Pancreas (tissue), 10 donors: ENCODE measurements around the gene NUP214. TPM values are rescaled to one million over a fixed set of nuclear protein-coding genes. Genes with fewer than 3 reads are reported as not detected.

Source experiments
- ATAC-seq, 4 donors: fragments of 200-7000 bp; cut with Tn5 transposase; one replicate each; pipeline versions ENCODE4 v1.8.0 to v1.9.1; 2020; ENCODE audit warnings: mild to moderate bottlenecking in 4 of 4, moderate library complexity in 4 of 4
- DNase-seq, 6 donors: peaks; one replicate each; pipeline ENCODE4 v3.0.0-alpha.2; 2020
- FAIRE-seq: peaks from 2 replicates; lab custom pipeline; 2012; peaks lifted over from hg19 to GRCh38; lab: Jason Lieb, UNC
- H3K27ac ChIP-seq, 4 donors: fragments of 200-600 bp; sonication (generic); 1 replicate in 3 of 4; 2 replicates in 1 of 4; pipeline versions ENCODE4 v1.5.0 to v1.8.0; 2020
- H3K27me3 ChIP-seq, 4 donors: fragments of 200-600 bp; one replicate each; pipeline ENCODE4 v1.8.0; 2021
- H3K36me3 ChIP-seq, 3 donors: fragments of 200-600 bp; sonication (generic) in 1 of 3; one replicate each; pipeline versions ENCODE4 v1.5.0 to v1.8.0; 2020 to 2021
- H3K4me1 ChIP-seq, 3 donors: fragments of 200-600 bp; one replicate each; pipeline ENCODE4 v1.8.0; 2021
- H3K4me3 ChIP-seq, 4 donors: fragments of 200-600 bp; sonication (generic) in 2 of 4; one replicate each; pipeline versions ENCODE4 v1.5.0 to v1.8.0; 2020 to 2021
- H3K9me3 ChIP-seq, 4 donors: fragments of 200-600 bp; one replicate each; pipeline ENCODE4 v1.8.0; 2021
- WGBS, 2 donors: extraction: QIAGEN DNeasy Blood & Tissue Kit; methylation state at CpG; one replicate each; pipeline ENCODE4 v1.1.7; 2013; 5-methylcytosine and 5-hydroxymethylcytosine counted together
- intact Hi-C, 3 donors: fragments of 100-400 bp; cut with DNase I; formaldehyde crosslinking; loops; one replicate each; pipeline versions ENCODE4 v1.11.1 to v1.14.2; 2022
- polyA plus RNA-seq, 2 donors: library from polyadenylated mRNA; stranded (reverse); fragments of 200-250 nt; gene quantifications; one replicate each; pipeline ENCODE4 v1.2.3, GENCODE V29; 2013
- total RNA-seq, 6 donors: library from RNA; stranded (reverse); fragmentation: NEBNext Ultra II Directional in 4 of 6; extraction: Animal tissue kit (Norgen Biotek cat#: 25700) in 4 of 6; gene quantifications; one replicate each; pipeline versions ENCODE4 v1.2.1 to v1.2.4, GENCODE V29; 2021 to 2023
- TF ChIP-seq, protein P1 (sequence below), 4 donors: fragments of 200-600 bp; sonication (generic) in 3 of 4; IDR thresholded peaks; one replicate each; pipeline versions ENCODE4 v1.5.0 to v1.8.0; 2021; ENCODE audit warnings: antibody characterized with exemption in 4 of 4
- donor health status: healthy with polysubstance abuse.
- donor health status: DM: no; HTN: no; CAD: no; lungs with moderate emphysema.
- donor health status: DM: no; HTN: no; CAD: no.
- donor health status: control.
- donor health status: control.
- donor health status: Bipolar disorder and iron deficiency.
- donor health status: DM: yes; HTN: yes; CAD: no.
- donor health status: DM: no; HTN: no; CAD: no.
- donor health status: DM: no; HTN: no; CAD: no.
- donor health status: DM: yes; HTN: yes; CAD: no.

The NUP214 gene
- total and polyA plus RNA-seq, 8 donors: 24.3 to 38.3 (median 27.8) TPM

DNA sequence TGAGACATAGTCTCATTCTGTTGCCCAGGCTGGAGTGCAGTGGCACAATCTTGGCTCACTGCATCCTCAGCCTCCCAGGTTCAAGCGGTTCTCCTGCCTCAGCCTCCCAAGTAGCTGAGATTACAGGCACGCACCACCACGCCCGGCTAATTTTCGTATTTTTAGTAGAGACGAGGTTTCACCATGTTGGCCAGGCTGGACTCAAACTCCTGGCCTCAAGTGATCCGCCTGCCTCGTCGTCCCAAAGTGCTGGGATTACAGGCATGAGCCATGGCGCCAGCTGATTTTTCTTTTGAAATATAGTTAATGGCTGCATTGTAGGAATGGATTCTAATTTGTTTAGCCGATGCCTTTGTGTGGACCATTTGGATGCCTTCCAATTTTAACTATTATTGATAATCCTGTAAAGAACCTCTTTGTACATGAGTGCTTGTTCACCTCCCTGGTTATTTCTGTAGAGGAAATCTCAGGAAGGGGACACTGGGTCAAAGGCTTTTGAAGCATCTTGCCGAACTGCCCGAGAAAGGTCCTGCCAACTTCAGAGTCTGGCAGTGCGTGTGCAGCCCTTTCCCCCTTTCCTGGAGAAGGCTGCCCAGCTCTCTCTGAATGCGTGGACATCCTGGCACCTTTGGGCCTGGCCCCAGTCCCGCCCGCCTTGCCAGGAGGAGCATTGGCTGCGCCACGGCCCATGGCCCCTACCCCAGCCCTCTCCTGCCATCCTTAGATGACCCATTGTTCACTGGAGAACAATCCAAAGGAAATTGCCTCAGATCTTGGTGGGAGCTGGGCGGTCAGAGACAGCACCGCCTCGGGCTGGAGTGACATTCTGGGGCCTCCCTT lies 8.9 kb upstream of the NUP214 start:
- FAIRE-seq (no peak), ATAC-seq (no peak), DNase-seq (no peak)
- 81 to 82% methylated on average over 22 of the region's 22 CpGs for WGBS, 2 donors
- TF ChIP-seq, protein P1, sequence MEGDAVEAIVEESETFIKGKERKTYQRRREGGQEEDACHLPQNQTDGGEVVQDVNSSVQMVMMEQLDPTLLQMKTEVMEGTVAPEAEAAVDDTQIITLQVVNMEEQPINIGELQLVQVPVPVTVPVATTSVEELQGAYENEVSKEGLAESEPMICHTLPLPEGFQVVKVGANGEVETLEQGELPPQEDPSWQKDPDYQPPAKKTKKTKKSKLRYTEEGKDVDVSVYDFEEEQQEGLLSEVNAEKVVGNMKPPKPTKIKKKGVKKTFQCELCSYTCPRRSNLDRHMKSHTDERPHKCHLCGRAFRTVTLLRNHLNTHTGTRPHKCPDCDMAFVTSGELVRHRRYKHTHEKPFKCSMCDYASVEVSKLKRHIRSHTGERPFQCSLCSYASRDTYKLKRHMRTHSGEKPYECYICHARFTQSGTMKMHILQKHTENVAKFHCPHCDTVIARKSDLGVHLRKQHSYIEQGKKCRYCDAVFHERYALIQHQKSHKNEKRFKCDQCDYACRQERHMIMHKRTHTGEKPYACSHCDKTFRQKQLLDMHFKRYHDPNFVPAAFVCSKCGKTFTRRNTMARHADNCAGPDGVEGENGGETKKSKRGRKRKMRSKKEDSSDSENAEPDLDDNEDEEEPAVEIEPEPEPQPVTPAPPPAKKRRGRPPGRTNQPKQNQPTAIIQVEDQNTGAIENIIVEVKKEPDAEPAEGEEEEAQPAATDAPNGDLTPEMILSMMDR (IDR thresholded peaks at IDR 0.05): no peak
- H3K9me3 ChIP-seq: no peaks in the 10 kb centered on the region
- H3K4me3 ChIP-seq: no peak overlapping the region
- H3K4me1 ChIP-seq: no peaks in the 10 kb centered on the region
- H3K27ac ChIP-seq: no peak overlapping the region
- H3K36me3 ChIP-seq: no peaks in the 10 kb centered on the region
- intact Hi-C loops: no loop called here
- H3K27me3 ChIP-seq: no peaks in the 10 kb centered on the region

DNA sequence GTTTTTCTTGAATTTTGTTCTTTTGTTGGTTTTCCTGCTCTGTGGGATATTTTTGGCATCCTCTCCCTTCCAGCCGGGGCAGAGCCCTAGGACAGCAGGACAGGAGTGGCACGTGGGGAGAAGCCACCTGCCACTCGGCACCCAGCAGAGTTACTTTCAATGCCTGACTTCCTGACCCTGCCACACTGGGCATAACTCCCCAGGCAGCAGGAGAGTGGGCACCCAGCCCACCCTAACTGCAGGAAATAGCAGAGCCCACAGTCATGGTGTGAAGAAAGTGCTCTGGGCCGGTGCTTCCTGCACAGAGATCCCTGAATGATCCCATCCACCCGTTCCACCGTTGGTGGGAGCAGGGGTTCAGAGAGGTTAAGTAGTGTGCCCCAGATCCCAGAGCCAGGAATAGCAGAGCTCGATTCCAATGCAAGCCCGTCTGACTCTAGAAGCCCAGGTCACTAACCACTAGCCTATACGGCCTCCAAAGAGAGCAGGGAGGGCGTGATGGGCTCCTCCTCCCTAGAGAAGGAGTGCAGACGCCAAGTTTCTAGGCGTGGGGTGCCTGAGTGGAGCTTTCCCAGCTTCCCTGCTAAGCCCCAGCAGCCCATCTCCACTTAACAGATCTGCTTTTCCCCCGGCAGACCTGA lies 8.1 kb upstream of the NUP214 start:
- ATAC-seq: no peak
- WGBS, 2 donors: 66 to 75% methylated on average over 13 of the region's 13 CpGs
- H3K27ac ChIP-seq: no peak overlapping the region

DNA sequence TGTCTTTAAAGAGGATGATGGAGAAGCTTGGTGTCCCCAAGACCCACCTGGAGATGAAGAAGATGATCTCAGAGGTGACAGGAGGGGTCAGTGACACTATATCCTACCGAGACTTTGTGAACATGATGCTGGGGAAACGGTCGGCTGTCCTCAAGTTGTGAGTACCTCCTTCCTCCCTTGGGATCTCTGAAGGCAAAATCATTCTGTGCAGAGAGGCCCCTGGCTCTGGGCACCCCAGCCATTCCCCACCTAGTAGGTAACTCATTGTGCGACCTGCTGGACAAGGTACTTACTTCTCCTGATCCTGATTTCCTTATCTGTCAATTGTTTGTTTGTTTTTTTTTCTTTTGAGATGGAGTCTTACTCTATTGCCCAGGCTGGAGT lies 7.6 kb upstream of the NUP214 start:
- no peak overlapping the region for H3K4me3 ChIP-seq
- 72 to 87% methylated on average over 4 of the region's 4 CpGs for WGBS, 2 donors
- no peaks in the 10 kb centered on the region for H3K4me1 ChIP-seq
- no peaks in the 10 kb centered on the region for H3K9me3 ChIP-seq
- ATAC-seq (no peak), FAIRE-seq (no peak), DNase-seq (no peak)
- TF ChIP-seq, protein P1 (IDR thresholded peaks at IDR 0.05): no peak
- intact Hi-C loops: no loop called here
- no peaks in the 10 kb centered on the region for H3K27me3 ChIP-seq
- H3K36me3 ChIP-seq: no peaks in the 10 kb centered on the region
- H3K27ac ChIP-seq: no peak overlapping the region

More for the DNA sequence above, 8.1 kb upstream of the NUP214 start:
- H3K27me3 ChIP-seq: no peaks in the 10 kb centered on the region
- H3K36me3 ChIP-seq: no peaks in the 10 kb centered on the region
- intact Hi-C loops: no loop called here
- no peaks in the 10 kb centered on the region for H3K9me3 ChIP-seq
- TF ChIP-seq, protein P1 (IDR thresholded peaks at IDR 0.05): no peak
- no peak overlapping the region for H3K4me3 ChIP-seq
- FAIRE-seq (no peak), DNase-seq (no peak)
- no peaks in the 10 kb centered on the region for H3K4me1 ChIP-seq

DNA sequence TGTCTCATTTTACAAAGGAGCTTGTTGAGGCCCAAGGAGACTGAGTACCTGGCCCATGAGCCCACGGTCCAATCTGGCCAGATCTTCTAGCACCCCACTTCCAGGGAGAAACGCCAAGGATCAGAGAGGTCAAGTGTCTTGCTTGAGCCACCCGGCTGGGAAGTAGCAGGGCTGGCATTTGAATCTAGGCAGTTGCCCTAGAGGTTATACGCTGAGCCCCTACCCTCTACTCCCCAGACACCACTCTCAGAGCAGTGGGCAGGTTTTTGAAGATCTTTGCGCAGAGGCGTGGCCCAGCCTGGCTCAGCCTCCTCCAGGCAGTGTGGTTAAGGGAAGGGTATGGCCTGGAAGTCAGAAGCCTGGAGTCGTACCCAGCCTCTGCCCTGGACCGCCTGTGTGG lies 5.8 kb upstream of the NUP214 start:
- ATAC-seq: no peak
- WGBS, 2 donors: 80 to 90% methylated on average over 8 of the region's 8 CpGs
- H3K27ac ChIP-seq: no peak overlapping the region
- H3K36me3 ChIP-seq: no peaks in the 10 kb centered on the region
- H3K9me3 ChIP-seq: no peaks in the 10 kb centered on the region
- TF ChIP-seq, protein P1 (IDR thresholded peaks at IDR 0.05): no peak
- FAIRE-seq: no peak
- H3K27me3 ChIP-seq: no peaks in the 10 kb centered on the region
- H3K4me3 ChIP-seq: no peak overlapping the region
- no peaks in the 10 kb centered on the region for H3K4me1 ChIP-seq
- DNase-seq: no peak
- intact Hi-C loops: no loop called here
